ENCODE measurements around the gene MRPS34. TPM values are rescaled to one million over a fixed set of nuclear protein-coding genes. Genes with fewer than 3 reads are reported as not detected.

The MRPS34 gene
- 163 to 261 TPM (median 224 TPM) in 5 replicates for total RNA-seq (2022; extraction: Qiagen RNA extraction; ENCODE audit: low read depth)

DNA sequence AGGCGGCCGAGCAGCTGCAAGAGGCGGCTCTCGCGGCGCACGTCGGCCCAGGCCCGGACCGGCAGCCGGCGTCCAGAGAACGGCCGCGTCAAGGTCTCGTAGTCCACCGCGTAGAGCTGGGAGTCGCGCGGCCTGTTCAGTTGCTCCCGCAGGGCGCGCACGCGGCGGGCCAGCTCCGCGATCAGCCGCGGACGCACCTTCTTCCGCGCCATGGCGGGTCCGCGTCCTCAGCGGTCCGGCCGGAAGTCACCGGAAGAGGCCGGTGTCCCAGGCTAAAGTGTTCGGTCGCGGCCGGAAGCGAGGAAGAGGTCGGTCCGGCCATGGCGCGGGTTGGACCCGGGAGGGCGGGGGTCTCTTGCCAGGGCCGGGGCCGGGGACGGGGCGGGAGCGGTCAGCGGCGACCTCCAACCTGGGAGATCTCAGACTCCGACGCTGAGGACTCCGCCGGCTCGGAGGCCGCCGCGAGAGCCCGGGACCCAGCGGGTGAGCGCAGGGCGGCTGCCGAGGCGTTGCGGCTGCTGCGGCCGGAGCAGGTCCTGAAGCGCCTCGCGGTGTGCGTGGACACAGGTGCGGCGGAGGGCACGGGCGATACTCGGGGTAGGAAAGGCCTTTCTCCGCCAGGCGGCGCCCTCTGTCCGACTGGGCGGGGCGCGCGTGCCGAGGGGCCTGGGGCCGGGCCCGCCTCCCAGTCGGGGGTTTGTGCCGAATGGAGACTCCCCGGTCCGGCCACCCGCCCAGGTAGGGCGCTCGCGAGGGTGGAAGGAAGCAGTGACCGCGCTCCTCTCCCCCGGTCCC is at the start of gene MRPS34:
TSS of gene MRPS34 (minus strand) at position 227 of the 795 bp plus-strand sequence. CDS start at position 212, 15 bp downstream.

DNA sequence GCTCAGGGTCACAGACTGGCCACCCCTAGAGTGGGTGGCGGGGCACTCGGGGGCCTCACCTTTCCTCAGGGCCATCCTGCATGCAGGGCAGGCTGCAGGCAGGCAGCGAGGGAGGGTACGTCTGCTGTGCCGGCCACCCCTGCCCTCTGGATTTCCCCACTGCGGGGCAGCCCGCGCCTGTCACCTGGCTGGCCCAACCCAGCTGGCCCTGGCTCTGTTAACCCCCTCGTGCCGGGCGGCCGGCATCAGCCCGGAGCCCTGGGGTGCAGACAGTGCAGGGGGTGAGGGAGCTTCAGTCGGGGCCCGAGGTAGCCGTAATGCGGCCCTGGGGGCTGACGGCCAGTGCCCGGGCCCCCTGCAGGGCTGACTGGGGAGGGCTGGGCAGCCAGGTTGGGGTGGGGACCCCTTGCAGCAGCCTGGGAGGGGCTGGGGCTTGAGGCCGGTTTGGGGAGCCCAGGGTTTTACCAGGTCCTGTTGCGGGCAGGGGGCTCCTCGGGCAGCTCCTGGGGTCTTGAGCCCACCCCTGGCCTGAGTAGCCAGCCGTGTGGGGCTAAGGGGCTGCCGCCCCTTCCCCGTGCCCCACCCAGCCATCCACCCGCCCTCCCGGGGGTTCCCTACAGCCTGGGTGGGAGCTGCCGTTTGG is 20.8 kb upstream of the MRPS34 start, which contains the start of gene IGFALS:
TSS of gene IGFALS (minus strand) at position 128 of the 643 bp plus-strand sequence. CDS start at position 75, 53 bp downstream.

DNA sequence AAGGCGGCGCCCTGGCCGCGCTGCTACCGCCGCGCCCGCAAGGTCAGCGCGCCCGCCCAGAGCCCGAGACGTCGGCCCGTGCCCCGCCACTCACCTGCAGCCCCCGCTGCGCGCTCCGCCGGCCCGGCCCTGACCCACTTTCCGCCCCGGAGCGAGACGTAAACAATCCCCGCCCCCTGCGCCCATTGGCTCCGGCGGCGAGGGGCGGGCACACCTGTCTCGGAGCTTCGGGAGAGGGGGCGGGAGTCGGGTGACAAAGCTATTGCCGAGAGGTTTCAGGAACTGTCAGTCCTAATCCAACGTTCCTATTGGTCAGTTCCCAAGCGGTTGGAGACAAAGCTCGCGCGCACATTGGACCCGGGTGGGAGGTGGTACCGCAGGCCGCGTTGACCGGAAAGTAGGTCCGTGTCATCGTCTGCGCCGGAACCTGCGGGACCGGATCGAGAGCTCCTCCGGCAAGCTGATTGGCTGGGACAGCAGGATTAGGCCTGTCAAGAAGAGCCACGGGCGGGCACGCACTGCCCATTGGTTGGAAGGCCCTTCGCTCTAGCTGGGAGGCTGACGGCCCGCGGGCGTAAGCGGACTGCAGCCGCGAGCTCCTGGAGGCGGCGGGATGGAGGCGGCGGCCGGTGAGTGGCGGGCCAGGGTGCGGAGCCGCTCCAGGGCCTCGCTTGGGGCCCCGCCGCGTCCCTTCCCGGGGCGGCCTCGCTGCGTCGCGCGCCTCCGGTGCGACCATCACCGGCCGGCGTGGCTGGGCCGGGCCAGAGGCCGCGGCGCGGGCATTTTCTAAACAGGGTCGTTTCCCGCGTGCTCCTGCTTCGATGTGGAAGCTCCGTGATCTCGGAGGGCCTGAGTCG is 9.7 kb upstream of the MRPS34 start, which contains the start of the genes NUBP2 and SPSB3:
TSS of gene NUBP2 (plus strand) at position 553 of the 857 bp plus-strand sequence. CDS start at position 614, 61 bp downstream.
TSS of gene SPSB3 (minus strand) at position 164 of the 857 bp plus-strand sequence. CDS start 1,088 bp downstream, outside the sequence.

DNA sequence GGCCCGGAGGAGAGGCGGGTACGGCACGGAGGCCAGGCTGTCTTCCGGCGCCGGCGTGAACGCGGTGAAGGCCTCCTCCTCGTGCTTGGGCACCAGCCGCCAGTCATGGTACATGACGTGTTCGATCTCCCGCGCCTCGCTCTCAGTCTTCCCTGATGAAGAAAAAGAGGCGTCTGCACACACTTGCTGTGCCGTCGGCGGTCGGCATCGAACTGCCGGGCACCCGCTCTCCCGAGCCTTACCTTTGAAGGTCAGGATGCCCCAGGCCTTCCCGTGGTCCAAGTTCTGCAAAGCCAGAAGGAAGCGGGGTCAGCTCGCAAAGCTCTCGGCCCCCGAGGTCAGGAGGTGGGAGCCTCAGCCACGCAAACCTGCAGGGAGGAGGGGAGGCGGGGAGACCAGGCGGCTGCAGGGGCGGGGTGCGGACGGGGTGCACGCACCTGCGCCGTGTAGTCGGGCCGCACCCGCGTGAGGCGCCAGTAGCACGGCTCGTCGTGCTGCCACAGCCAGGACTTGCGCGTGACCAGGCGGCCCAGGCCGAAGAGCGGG is 499 bp downstream of the MRPS34 start, which contains the start of gene EME2:
TSS of gene EME2 (plus strand) at position 449 of the 546 bp plus-strand sequence. CDS start 418 bp downstream, outside the sequence.

DNA sequence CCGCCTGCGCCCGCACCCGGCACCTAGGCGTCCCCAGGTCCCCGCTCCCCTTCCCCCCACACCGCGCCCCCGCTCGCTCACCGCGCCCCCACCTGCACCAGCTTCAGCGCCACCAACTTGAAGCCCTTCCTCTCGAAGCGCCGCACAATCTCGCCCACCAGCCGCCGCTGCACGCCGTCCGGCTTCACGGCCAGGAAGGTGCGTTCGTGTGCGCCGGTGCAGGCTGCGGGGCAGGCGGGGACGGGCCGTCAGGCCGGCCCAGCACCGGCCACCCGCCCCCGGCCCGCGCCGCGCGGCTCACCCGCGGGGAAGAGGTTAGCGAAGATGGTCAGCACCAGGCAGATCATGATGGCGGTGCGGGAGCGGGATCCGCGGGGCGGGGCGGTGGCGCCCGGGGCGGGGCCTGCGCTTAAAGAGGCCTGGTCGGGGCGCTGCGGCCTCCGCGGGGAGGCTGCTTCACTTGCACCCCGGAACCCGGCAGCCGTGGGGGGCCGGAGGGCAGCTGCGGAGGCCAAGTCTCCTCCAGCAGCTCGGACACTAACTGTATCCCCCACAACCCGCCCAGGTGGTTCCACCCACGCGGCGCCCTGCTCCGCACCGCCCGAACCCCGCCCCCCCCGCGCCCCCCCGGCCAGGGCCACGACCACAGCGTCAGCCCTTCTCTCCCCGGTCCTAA is 1.6 kb downstream of the MRPS34 start, which contains the start of gene NME3:
TSS of gene NME3 (minus strand) at position 356 of the 676 bp plus-strand sequence. CDS start at position 347, 9 bp downstream.

Other genes starting within 250 kb of the MRPS34 start
- gene TMEM204, start 239.5 kb downstream of the MRPS34 start, total RNA-seq (2022; extraction: Qiagen RNA extraction; ENCODE audit: low read depth) = not detected in 5 replicates
- 8.2 to 9.3 TPM (median 9.3 TPM) in 5 replicates for gene IFT140, start 161.1 kb downstream of the MRPS34 start, total RNA-seq (2022; extraction: Qiagen RNA extraction; ENCODE audit: low read depth)
- 14.1 to 18.6 TPM (median 16.7 TPM) in 5 replicates for gene CRAMP1, start 160.8 kb downstream of the MRPS34 start, total RNA-seq (2022; extraction: Qiagen RNA extraction; ENCODE audit: low read depth)
- gene JPT2, start 94.9 kb downstream of the MRPS34 start, total RNA-seq (2022; extraction: Qiagen RNA extraction; ENCODE audit: low read depth) = 169 to 207 TPM (median 182 TPM) in 5 replicates
- 36.1 to 58.0 TPM (median 52.2 TPM) in 5 replicates for gene MAPK8IP3, start 66.9 kb downstream of the MRPS34 start, total RNA-seq (2022; extraction: Qiagen RNA extraction; ENCODE audit: low read depth)
- gene NME3, start 1.6 kb downstream of the MRPS34 start, total RNA-seq (2022; extraction: Qiagen RNA extraction; ENCODE audit: low read depth) = 29.4 to 60.4 TPM (median 53.3 TPM) in 5 replicates
- gene EME2, start 324 bp downstream of the MRPS34 start, total RNA-seq (2022; extraction: Qiagen RNA extraction; ENCODE audit: low read depth) = 5.4 to 12.9 TPM (median 9.9 TPM) in 5 replicates
- gene SPSB3, start 9.4 kb upstream of the MRPS34 start, total RNA-seq (2022; extraction: Qiagen RNA extraction; ENCODE audit: low read depth) = 16.1 to 25.3 TPM (median 22.5 TPM) in 5 replicates
- gene NUBP2, start 9.8 kb upstream of the MRPS34 start, total RNA-seq (2022; extraction: Qiagen RNA extraction; ENCODE audit: low read depth) = 56.7 to 88.8 TPM (median 76.9 TPM) in 5 replicates
- gene IGFALS, start 20.6 kb upstream of the MRPS34 start, total RNA-seq (2022; extraction: Qiagen RNA extraction; ENCODE audit: low read depth) = 0.07 to 0.13 TPM in 2 of 5 replicates, not detected in the others
- 57.8 to 69.7 TPM (median 62.0 TPM) in 5 replicates for gene HAGH, start 53.7 kb upstream of the MRPS34 start, total RNA-seq (2022; extraction: Qiagen RNA extraction; ENCODE audit: low read depth)
- gene FAHD1, start 54.1 kb upstream of the MRPS34 start, total RNA-seq (2022; extraction: Qiagen RNA extraction; ENCODE audit: low read depth) = 42.2 to 49.6 TPM (median 45.3 TPM) in 5 replicates
- gene MEIOB, start 99.0 kb upstream of the MRPS34 start, total RNA-seq (2022; extraction: Qiagen RNA extraction; ENCODE audit: low read depth) = 1.9 to 2.4 TPM (median 2.1 TPM) in 5 replicates
- gene HS3ST6, start 145.3 kb upstream of the MRPS34 start, total RNA-seq (2022; extraction: Qiagen RNA extraction; ENCODE audit: low read depth) = 1.9 to 3.9 TPM (median 3.1 TPM) in 5 replicates
- gene MSRB1, start 170.1 kb upstream of the MRPS34 start, total RNA-seq (2022; extraction: Qiagen RNA extraction; ENCODE audit: low read depth) = 27.0 to 33.5 TPM (median 29.9 TPM) in 5 replicates
- gene RPL3L, start 181.6 kb upstream of the MRPS34 start, total RNA-seq (2022; extraction: Qiagen RNA extraction; ENCODE audit: low read depth) = 0.03 to 0.06 TPM in 2 of 5 replicates, not detected in the others
- gene NDUFB10, start 186.4 kb upstream of the MRPS34 start, total RNA-seq (2022; extraction: Qiagen RNA extraction; ENCODE audit: low read depth) = 234 to 300 TPM (median 255 TPM) in 5 replicates
- gene RPS2, start 191.7 kb upstream of the MRPS34 start, total RNA-seq (2022; extraction: Qiagen RNA extraction; ENCODE audit: low read depth) = 3,777 to 5,494 TPM (median 4,879 TPM) in 5 replicates
- gene RNF151, start 193.7 kb upstream of the MRPS34 start, total RNA-seq (2022; extraction: Qiagen RNA extraction; ENCODE audit: low read depth) = not detected in 5 replicates
- gene TBL3, start 198.9 kb upstream of the MRPS34 start, total RNA-seq (2022; extraction: Qiagen RNA extraction; ENCODE audit: low read depth) = 33.8 to 44.9 TPM (median 36.1 TPM) in 5 replicates
- gene NOXO1, start 208.3 kb upstream of the MRPS34 start, total RNA-seq (2022; extraction: Qiagen RNA extraction; ENCODE audit: low read depth) = 0.14 to 0.29 TPM (median 0.25 TPM) in 5 replicates
- gene GFER, start 211.1 kb upstream of the MRPS34 start, total RNA-seq (2022; extraction: Qiagen RNA extraction; ENCODE audit: low read depth) = 26.3 to 42.5 TPM (median 39.7 TPM) in 5 replicates
- 6.4 to 7.6 TPM (median 6.9 TPM) in 5 replicates for gene SYNGR3, start 216.8 kb upstream of the MRPS34 start, total RNA-seq (2022; extraction: Qiagen RNA extraction; ENCODE audit: low read depth)
- gene ZNF598, start 236.7 kb upstream of the MRPS34 start, total RNA-seq (2022; extraction: Qiagen RNA extraction; ENCODE audit: low read depth) = 44.1 to 62.0 TPM (median 55.9 TPM) in 5 replicates
- 0.74 to 1.3 TPM (median 0.99 TPM) in 5 replicates for gene NPW, start 246.7 kb upstream of the MRPS34 start, total RNA-seq (2022; extraction: Qiagen RNA extraction; ENCODE audit: low read depth)

All from A549 treated with DMSO at 1 μM for 4 hours (cell line).